ENCODE measurements around the gene FAM237A. TPM values are rescaled to one million over a fixed set of nuclear protein-coding genes. Genes with fewer than 3 reads are reported as not detected.

FAM237A gene
- polyA plus RNA-seq (2013, experiment 1 of 2), result not detected
- not detected for polyA plus RNA-seq (2013, experiment 2 of 2)

GRCh38 chr2:206642075-206643025, at the start of gene FAM237A:
Gene FAM237A (plus strand): TSS chr2:206642487. CDS start chr2:206644237, 1,750 bp downstream.
- no peak within 1 kb of the TSS for H4K8ac ChIP-seq (ENCODE audit: low read depth, low read length)
- H3K56ac ChIP-seq (ENCODE audit: low read length), result no peak within 1 kb of the TSS
- H3K18ac ChIP-seq (ENCODE audit: low read length), result no peak within 1 kb of the TSS
- no CpG with 5 or more reads among the region's 56 CpGs for WGBS (ENCODE audit: extremely low coverage, insufficient coverage, low lambda C conversion rate)
- H3K27ac ChIP-seq (ENCODE audit: low read depth, low read length), result no peak within 1 kb of the TSS
- no peaks in the 10 kb centered on the region for H3K36me3 ChIP-seq (ENCODE audit: control insufficient read depth, insufficient read depth, low read length)
- no peak within 1 kb of the TSS for H2BK15ac ChIP-seq (replicated peaks; ENCODE audit: low read depth)
- no peak within 1 kb of the TSS for H3K4ac ChIP-seq (ENCODE audit: low read depth, low read length)
- no peak within 1 kb of the TSS for H4K5ac ChIP-seq (ENCODE audit: low read length)
- H2AK5ac ChIP-seq (ENCODE audit: low read length), result no peak within 1 kb of the TSS
- no peak within 1 kb of the TSS for H3K9ac ChIP-seq (ENCODE audit: low read length)
- peaks cover 13% of the 10 kb centered on the region for H3K27me3 ChIP-seq (ENCODE audit: insufficient read depth, low read length, poor library complexity)
- no peak within 1 kb of the TSS for H2BK5ac ChIP-seq (ENCODE audit: low read length)
- H3K79me2 ChIP-seq (ENCODE audit: control insufficient read depth, insufficient read depth, low read length), result no peaks in the 10 kb centered on the region
- no peak within 1 kb of the TSS for H3K23ac ChIP-seq (ENCODE audit: low read length)
- H3K4me1 ChIP-seq (ENCODE audit: control insufficient read depth, low read depth, low read length), result no peaks in the 10 kb centered on the region
- peak within 1 kb of the TSS; percentile 4 for H3K4me3 ChIP-seq (ENCODE audit: low read length)
- no peaks in the 10 kb centered on the region for H3K79me1 ChIP-seq (ENCODE audit: low read length)
- H2BK120ac ChIP-seq (ENCODE audit: low read depth, low read length), result no peak within 1 kb of the TSS
- peak within 1 kb of the TSS; percentile 39 for H3K4me2 ChIP-seq (ENCODE audit: low read length)
- peak; percentile 82 for DNase-seq

- no peak overlapping the region for H3K4me2 ChIP-seq (ENCODE audit: low read length)
- no peak overlapping the region for H4K8ac ChIP-seq (ENCODE audit: low read depth, low read length)
- DNase-seq, result no peak
- H3K18ac ChIP-seq (ENCODE audit: low read length), result no peak overlapping the region
- no CpG with 5 or more reads among the region's 3 CpGs for WGBS (ENCODE audit: extremely low coverage, insufficient coverage, low lambda C conversion rate)
- H2BK5ac ChIP-seq (ENCODE audit: low read length), result no peak overlapping the region
- H3K4ac ChIP-seq (ENCODE audit: low read depth, low read length), result no peak overlapping the region
- H3K56ac ChIP-seq (ENCODE audit: low read length), result no peak overlapping the region
- no peaks in the 10 kb centered on the region for H3K79me2 ChIP-seq (ENCODE audit: control insufficient read depth, insufficient read depth, low read length)
- no peaks in the 10 kb centered on the region for H3K36me3 ChIP-seq (ENCODE audit: control insufficient read depth, insufficient read depth, low read length)
- H3K27ac ChIP-seq (ENCODE audit: low read depth, low read length), result no peak overlapping the region
- H3K23ac ChIP-seq (ENCODE audit: low read length), result no peak overlapping the region
- H2AK5ac ChIP-seq (ENCODE audit: low read length), result no peak overlapping the region
- no peaks in the 10 kb centered on the region for H3K79me1 ChIP-seq (ENCODE audit: low read length)
- no peak overlapping the region for H2BK120ac ChIP-seq (ENCODE audit: low read depth, low read length)
- no peak overlapping the region for H2BK15ac ChIP-seq (replicated peaks; ENCODE audit: low read depth)
- H3K27me3 ChIP-seq (ENCODE audit: insufficient read depth, low read length, poor library complexity), result no peaks in the 10 kb centered on the region
- no peak overlapping the region for H3K4me3 ChIP-seq (ENCODE audit: low read length)
- H4K5ac ChIP-seq (ENCODE audit: low read length), result no peak overlapping the region
- H3K9ac ChIP-seq (ENCODE audit: low read length), result no peak overlapping the region
- no peaks in the 10 kb centered on the region for H3K4me1 ChIP-seq (ENCODE audit: control insufficient read depth, low read depth, low read length)
Observed at GRCh38 chr2:206597717-206598218, 44.5 kb upstream of the FAM237A start.

DNA sequence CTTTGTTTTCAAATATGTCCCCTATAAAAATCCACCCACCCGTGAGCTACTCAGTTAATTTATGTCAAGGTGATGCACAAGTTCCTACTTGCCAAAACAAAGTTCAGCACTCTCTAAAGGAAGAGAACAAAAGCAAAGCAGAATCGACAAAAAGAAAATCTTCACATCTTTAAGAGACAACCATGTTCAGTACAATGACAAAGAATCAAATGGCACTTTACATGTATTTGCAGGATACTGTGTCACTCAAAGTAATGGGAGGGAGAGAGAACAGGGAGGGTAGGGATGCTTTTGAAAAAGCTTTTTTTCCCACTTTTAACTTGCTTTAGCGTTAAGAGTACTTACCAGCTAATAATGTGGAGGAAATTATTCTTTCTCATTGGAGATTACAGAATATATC, 39.0 kb upstream of the FAM237A start:
- Histone ChIP-seq H3K79me1 (ENCODE audit: low read length) (no peaks in the 10 kb centered on the region), H2BK15ac (replicated peaks; ENCODE audit: low read depth) (no peak overlapping the region), H3K23ac (ENCODE audit: low read length) (no peak overlapping the region), H2BK120ac (ENCODE audit: low read depth, low read length) (no peak overlapping the region), H3K4me3 (ENCODE audit: low read length) (no peak overlapping the region), H3K18ac (ENCODE audit: low read length) (no peak overlapping the region), H2AK5ac (ENCODE audit: low read length) (no peak overlapping the region), H3K27ac (ENCODE audit: low read depth, low read length) (no peak overlapping the region), H3K4me2 (ENCODE audit: low read length) (no peak overlapping the region), H4K5ac (ENCODE audit: low read length) (no peak overlapping the region), H3K56ac (ENCODE audit: low read length) (no peak overlapping the region), H3K27me3 (ENCODE audit: insufficient read depth, low read length, poor library complexity) (no peaks in the 10 kb centered on the region), H3K79me2 (ENCODE audit: control insufficient read depth, insufficient read depth, low read length) (no peaks in the 10 kb centered on the region), H3K36me3 (ENCODE audit: control insufficient read depth, insufficient read depth, low read length) (no peaks in the 10 kb centered on the region), H4K8ac (ENCODE audit: low read depth, low read length) (no peak overlapping the region), H3K4ac (ENCODE audit: low read depth, low read length) (no peak overlapping the region), H2BK5ac (ENCODE audit: low read length) (no peak overlapping the region), H3K4me1 (ENCODE audit: control insufficient read depth, low read depth, low read length) (no peaks in the 10 kb centered on the region), H3K9ac (ENCODE audit: low read length) (no peak overlapping the region)
- DNase-seq, result no peak
- WGBS (ENCODE audit: extremely low coverage, insufficient coverage, low lambda C conversion rate), result no CpG with 5 or more reads among the region's 3 CpGs

- Histone ChIP-seq H3K36me3 (ENCODE audit: control insufficient read depth, insufficient read depth, low read length) (no peaks in the 10 kb centered on the region), H3K4me3 (ENCODE audit: low read length) (no peak overlapping the region), H3K9ac (ENCODE audit: low read length) (no peak overlapping the region), H3K4me2 (ENCODE audit: low read length) (no peak overlapping the region), H3K27ac (ENCODE audit: low read depth, low read length) (no peak overlapping the region), H3K18ac (ENCODE audit: low read length) (no peak overlapping the region), H3K79me2 (ENCODE audit: control insufficient read depth, insufficient read depth, low read length) (no peaks in the 10 kb centered on the region), H3K4me1 (ENCODE audit: control insufficient read depth, low read depth, low read length) (no peaks in the 10 kb centered on the region), H3K4ac (ENCODE audit: low read depth, low read length) (no peak overlapping the region), H4K8ac (ENCODE audit: low read depth, low read length) (no peak overlapping the region), H2BK15ac (replicated peaks; ENCODE audit: low read depth) (no peak overlapping the region), H3K23ac (ENCODE audit: low read length) (no peak overlapping the region), H4K5ac (ENCODE audit: low read length) (no peak overlapping the region), H2BK5ac (ENCODE audit: low read length) (no peak overlapping the region), H2AK5ac (ENCODE audit: low read length) (no peak overlapping the region), H3K79me1 (ENCODE audit: low read length) (no peaks in the 10 kb centered on the region), H2BK120ac (ENCODE audit: low read depth, low read length) (no peak overlapping the region), H3K27me3 (ENCODE audit: insufficient read depth, low read length, poor library complexity) (no peaks in the 10 kb centered on the region), H3K56ac (ENCODE audit: low read length) (no peak overlapping the region)
- WGBS (ENCODE audit: extremely low coverage, insufficient coverage, low lambda C conversion rate), result no CpG with 5 or more reads among the region's 1 CpG
- no peak for DNase-seq
Observed at GRCh38 chr2:206610451-206610850, 31.8 kb upstream of the FAM237A start.

DNA sequence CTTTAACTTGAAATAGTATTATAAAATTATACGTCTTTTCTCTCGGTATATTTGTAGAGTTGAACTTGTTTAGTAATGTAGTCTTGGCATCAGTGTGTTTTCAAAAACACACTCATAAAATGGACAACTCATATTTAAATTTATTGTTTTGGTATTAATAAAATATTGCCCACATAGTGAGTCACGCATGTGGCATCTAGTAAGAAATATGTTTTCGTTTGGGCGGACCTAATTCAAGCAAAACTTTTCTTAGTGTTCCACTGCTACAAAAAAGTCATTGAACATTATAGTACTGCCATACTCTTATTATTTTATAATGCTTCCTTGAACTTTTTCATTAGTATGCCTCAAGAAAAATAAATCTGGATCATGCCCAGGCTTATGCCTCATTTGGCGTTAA, 31.1 kb upstream of the FAM237A start:
- H2AK5ac ChIP-seq (ENCODE audit: low read length), result no peak overlapping the region
- H3K4me2 ChIP-seq (ENCODE audit: low read length), result no peak overlapping the region
- no peak overlapping the region for H3K27ac ChIP-seq (ENCODE audit: low read depth, low read length)
- no peak overlapping the region for H2BK5ac ChIP-seq (ENCODE audit: low read length)
- no peak overlapping the region for H3K18ac ChIP-seq (ENCODE audit: low read length)
- no peak overlapping the region for H3K4ac ChIP-seq (ENCODE audit: low read depth, low read length)
- H3K79me2 ChIP-seq (ENCODE audit: control insufficient read depth, insufficient read depth, low read length), result no peaks in the 10 kb centered on the region
- H4K8ac ChIP-seq (ENCODE audit: low read depth, low read length), result no peak overlapping the region
- H3K79me1 ChIP-seq (ENCODE audit: low read length), result no peaks in the 10 kb centered on the region
- no peaks in the 10 kb centered on the region for H3K27me3 ChIP-seq (ENCODE audit: insufficient read depth, low read length, poor library complexity)
- H3K36me3 ChIP-seq (ENCODE audit: control insufficient read depth, insufficient read depth, low read length), result no peaks in the 10 kb centered on the region
- no peak for DNase-seq
- no peak overlapping the region for H2BK15ac ChIP-seq (replicated peaks; ENCODE audit: low read depth)
- H4K5ac ChIP-seq (ENCODE audit: low read length), result no peak overlapping the region
- no peaks in the 10 kb centered on the region for H3K4me1 ChIP-seq (ENCODE audit: control insufficient read depth, low read depth, low read length)
- H3K23ac ChIP-seq (ENCODE audit: low read length), result no peak overlapping the region
- WGBS (ENCODE audit: extremely low coverage, insufficient coverage, low lambda C conversion rate), result no CpG with 5 or more reads among the region's 6 CpGs
- no peak overlapping the region for H3K4me3 ChIP-seq (ENCODE audit: low read length)
- no peak overlapping the region for H3K56ac ChIP-seq (ENCODE audit: low read length)
- no peak overlapping the region for H3K9ac ChIP-seq (ENCODE audit: low read length)
- no peak overlapping the region for H2BK120ac ChIP-seq (ENCODE audit: low read depth, low read length)
